Neural cell (in vitro differentiated cells): ENCODE measurements around the gene HMCN2.

ENCODE experiments used
- EP300 ChIP-seq: fragments of 450-650 bp; conservative IDR thresholded peaks from 2 replicates; pipeline ENCODE4 v1.6.1; 2014; ENCODE audit warnings: antibody characterized with exemption, mild to moderate bottlenecking, moderate library complexity; ENCODE audit not compliant: poor library complexity, severe bottlenecking
- EZH2 ChIP-seq: fragments of 200-600, 300-800 bp; shearing (Covaris generic), sonication (generic); IDR thresholded peaks from 2 replicates; pipeline ENCODE4 v1.6.1; 2014; ENCODE audit warnings: antibody characterized with exemption, low read length, borderline replicate concordance, mild to moderate bottlenecking; ENCODE audit not compliant: insufficient read depth, poor library complexity, severe bottlenecking
- MXI1 ChIP-seq: fragments of 450-650 bp; conservative IDR thresholded peaks from 2 replicates; pipeline ENCODE4 v1.6.1; 2014; ENCODE audit warnings: antibody characterized with exemption, mild to moderate bottlenecking; ENCODE audit not compliant: poor library complexity, severe bottlenecking
- POLR2AphosphoS5 ChIP-seq: IDR thresholded peaks from 2 replicates; pipeline ENCODE4 v1.6.1; 2012
- SMC3 ChIP-seq: fragments of 450-650 bp; conservative IDR thresholded peaks from 2 replicates; pipeline ENCODE4 v1.6.1; 2014; ENCODE audit warnings: antibody characterized with exemption, mild to moderate bottlenecking, moderate library complexity; ENCODE audit not compliant: poor library complexity
- TAF1 ChIP-seq: IDR thresholded peaks from 2 replicates; pipeline ENCODE4 v1.6.1; 2012; ENCODE audit warnings: low read depth
- TF ChIP-seq, protein P1 (sequence below): fragments of 450-650 bp; IDR thresholded peaks from 2 replicates; pipeline ENCODE4 v1.5.1; 2014; ENCODE audit warnings: antibody characterized with exemption, mild to moderate bottlenecking, moderate library complexity; ENCODE audit not compliant: poor library complexity, severe bottlenecking
- TF ChIP-seq, protein P2 (sequence below): IDR thresholded peaks from 2 replicates; pipeline ENCODE4 v1.6.1; 2012; ENCODE audit warnings: borderline replicate concordance

DNA sequence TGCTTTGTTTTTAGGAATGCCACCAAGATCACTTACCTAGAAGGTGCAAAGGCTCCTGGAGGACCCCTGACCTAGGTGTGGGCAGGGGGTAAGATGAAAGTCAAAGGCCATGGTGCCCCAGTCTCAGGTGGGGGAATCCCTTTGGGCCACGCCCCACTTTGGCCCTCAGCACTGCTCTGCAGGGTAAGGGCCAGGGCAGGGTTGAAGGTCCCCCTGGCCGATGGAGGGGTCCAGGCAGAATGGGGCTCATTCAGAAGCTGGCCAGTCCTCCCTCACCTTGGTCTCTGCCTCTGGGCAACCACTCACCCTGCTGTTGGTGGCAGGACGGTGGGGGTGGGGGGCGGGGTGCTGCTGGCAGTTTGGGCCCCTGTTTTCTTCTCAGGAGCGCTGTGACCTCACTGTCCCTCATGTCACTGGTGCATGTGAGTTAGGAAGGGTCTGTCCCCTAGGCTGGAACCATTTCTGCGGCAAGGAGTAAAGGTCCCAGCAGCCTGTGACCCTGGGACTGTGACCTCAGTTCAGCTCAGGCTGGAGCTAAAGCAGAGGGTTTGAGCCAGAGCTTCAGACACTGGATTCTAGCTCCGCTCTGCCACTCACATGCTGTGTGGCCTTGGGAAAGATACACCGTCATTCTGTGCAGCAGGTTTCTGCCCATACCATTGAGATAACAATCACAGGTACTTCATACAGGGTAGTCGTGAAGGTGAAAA lies 177.3 kb downstream of the HMCN2 start:
- TF ChIP-seq, protein P1, sequence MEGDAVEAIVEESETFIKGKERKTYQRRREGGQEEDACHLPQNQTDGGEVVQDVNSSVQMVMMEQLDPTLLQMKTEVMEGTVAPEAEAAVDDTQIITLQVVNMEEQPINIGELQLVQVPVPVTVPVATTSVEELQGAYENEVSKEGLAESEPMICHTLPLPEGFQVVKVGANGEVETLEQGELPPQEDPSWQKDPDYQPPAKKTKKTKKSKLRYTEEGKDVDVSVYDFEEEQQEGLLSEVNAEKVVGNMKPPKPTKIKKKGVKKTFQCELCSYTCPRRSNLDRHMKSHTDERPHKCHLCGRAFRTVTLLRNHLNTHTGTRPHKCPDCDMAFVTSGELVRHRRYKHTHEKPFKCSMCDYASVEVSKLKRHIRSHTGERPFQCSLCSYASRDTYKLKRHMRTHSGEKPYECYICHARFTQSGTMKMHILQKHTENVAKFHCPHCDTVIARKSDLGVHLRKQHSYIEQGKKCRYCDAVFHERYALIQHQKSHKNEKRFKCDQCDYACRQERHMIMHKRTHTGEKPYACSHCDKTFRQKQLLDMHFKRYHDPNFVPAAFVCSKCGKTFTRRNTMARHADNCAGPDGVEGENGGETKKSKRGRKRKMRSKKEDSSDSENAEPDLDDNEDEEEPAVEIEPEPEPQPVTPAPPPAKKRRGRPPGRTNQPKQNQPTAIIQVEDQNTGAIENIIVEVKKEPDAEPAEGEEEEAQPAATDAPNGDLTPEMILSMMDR, result no peak
- TF ChIP-seq TAF1, result no peak
- no peak for TF ChIP-seq EZH2
- no peak for TF ChIP-seq POLR2AphosphoS5
- no peak for TF ChIP-seq EP300
- TF ChIP-seq, protein P2, sequence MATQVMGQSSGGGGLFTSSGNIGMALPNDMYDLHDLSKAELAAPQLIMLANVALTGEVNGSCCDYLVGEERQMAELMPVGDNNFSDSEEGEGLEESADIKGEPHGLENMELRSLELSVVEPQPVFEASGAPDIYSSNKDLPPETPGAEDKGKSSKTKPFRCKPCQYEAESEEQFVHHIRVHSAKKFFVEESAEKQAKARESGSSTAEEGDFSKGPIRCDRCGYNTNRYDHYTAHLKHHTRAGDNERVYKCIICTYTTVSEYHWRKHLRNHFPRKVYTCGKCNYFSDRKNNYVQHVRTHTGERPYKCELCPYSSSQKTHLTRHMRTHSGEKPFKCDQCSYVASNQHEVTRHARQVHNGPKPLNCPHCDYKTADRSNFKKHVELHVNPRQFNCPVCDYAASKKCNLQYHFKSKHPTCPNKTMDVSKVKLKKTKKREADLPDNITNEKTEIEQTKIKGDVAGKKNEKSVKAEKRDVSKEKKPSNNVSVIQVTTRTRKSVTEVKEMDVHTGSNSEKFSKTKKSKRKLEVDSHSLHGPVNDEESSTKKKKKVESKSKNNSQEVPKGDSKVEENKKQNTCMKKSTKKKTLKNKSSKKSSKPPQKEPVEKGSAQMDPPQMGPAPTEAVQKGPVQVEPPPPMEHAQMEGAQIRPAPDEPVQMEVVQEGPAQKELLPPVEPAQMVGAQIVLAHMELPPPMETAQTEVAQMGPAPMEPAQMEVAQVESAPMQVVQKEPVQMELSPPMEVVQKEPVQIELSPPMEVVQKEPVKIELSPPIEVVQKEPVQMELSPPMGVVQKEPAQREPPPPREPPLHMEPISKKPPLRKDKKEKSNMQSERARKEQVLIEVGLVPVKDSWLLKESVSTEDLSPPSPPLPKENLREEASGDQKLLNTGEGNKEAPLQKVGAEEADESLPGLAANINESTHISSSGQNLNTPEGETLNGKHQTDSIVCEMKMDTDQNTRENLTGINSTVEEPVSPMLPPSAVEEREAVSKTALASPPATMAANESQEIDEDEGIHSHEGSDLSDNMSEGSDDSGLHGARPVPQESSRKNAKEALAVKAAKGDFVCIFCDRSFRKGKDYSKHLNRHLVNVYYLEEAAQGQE, result no peak
- no peak for TF ChIP-seq MXI1
- no peak for TF ChIP-seq SMC3
